HepG2 (cell line): ENCODE results near the gene KSR1. TPM values are rescaled to one million over a fixed set of nuclear protein-coding genes. Genes with fewer than 3 reads are reported as not detected.

Experiments
- CBFB ChIP-seq: sonication (generic); formaldehyde crosslinking; IDR thresholded peaks from 2 replicates; pipeline ENCODE4 v1.4.0; 2020; ENCODE audit warnings: missing genetic modification reagents
- DMAP1 ChIP-seq: IDR thresholded peaks from 2 replicates; pipeline ENCODE4 v1.6.1; 2016
- ETV6 ChIP-seq: sonication (generic); formaldehyde crosslinking; conservative IDR thresholded peaks from 2 replicates; pipeline ENCODE4 v1.4.0; 2020; ENCODE audit warnings: missing genetic modification reagents
- IKZF5 ChIP-seq: IDR thresholded peaks from 2 replicates; pipeline ENCODE4 v1.6.1; 2018; ENCODE audit warnings: missing genetic modification reagents, mild to moderate bottlenecking, missing compliant biosample characterization
- KIAA2018 ChIP-seq: sonication (generic); formaldehyde crosslinking; IDR thresholded peaks from 2 replicates; pipeline ENCODE4 v1.5.0; 2020; ENCODE audit warnings: mild to moderate bottlenecking, missing genetic modification reagents, borderline replicate concordance
- NBN ChIP-seq: fragments of 450-650 bp; conservative IDR thresholded peaks from 2 replicates; pipeline ENCODE4 v1.6.1; 2017
- NFYC ChIP-seq: IDR thresholded peaks from 2 replicates; pipeline ENCODE4 v1.6.1; 2016; ENCODE audit warnings: missing genetic modification reagents, missing compliant biosample characterization
- RCOR2 ChIP-seq: IDR thresholded peaks from 2 replicates; pipeline ENCODE4 v1.6.1; 2016; ENCODE audit warnings: missing biosample characterization, missing genetic modification reagents
- TFE3 ChIP-seq: IDR thresholded peaks from 2 replicates; pipeline ENCODE4 v1.6.1; 2016
- ZNF512 ChIP-seq: sonication (generic); formaldehyde crosslinking; IDR thresholded peaks from 2 replicates; pipeline ENCODE4 v1.4.0; 2020; ENCODE audit warnings: mild to moderate bottlenecking, missing genetic modification reagents
- ZNF572 ChIP-seq: sonication (generic); formaldehyde crosslinking; IDR thresholded peaks from 2 replicates; pipeline ENCODE4 v1.5.1; 2020; ENCODE audit warnings: mild to moderate bottlenecking, missing genetic modification reagents
- ZNF605 ChIP-seq: sonication (generic); formaldehyde crosslinking; IDR thresholded peaks from 2 replicates; pipeline ENCODE4 v1.8.0; 2022; ENCODE audit warnings: mild to moderate bottlenecking, missing genetic modification reagents
- ZNF607 ChIP-seq: sonication (generic); formaldehyde crosslinking; IDR thresholded peaks from 2 replicates; pipeline ENCODE4 v1.5.1; 2020; ENCODE audit warnings: missing genetic modification reagents, mild to moderate bottlenecking, borderline replicate concordance
- ZNF790 ChIP-seq: sonication (generic); formaldehyde crosslinking; IDR thresholded peaks from 2 replicates; pipeline ENCODE4 v1.8.0; 2022; ENCODE audit warnings: missing genetic modification reagents, mild to moderate bottlenecking, borderline replicate concordance
- polyA plus RNA-seq, 8 experiments: library from polyadenylated mRNA; depleted of rRNA in 3 of 8; stranded (reverse) in 7 of 8; unstranded in 1 of 8; fragments of >200 nt; fragmentation: Illumina TruSeq in 4 of 8; extraction: Trizol in 4 of 8; gene quantifications; 2 replicates each; pipeline versions ENCODE4 v1.2.1 to v1.2.3, GENCODE V29; 2011 to 2016; ENCODE audit warnings: low read depth in 4 of 8, missing spikeins in 1 of 8, mixed read lengths in 1 of 8; ENCODE audit not compliant: insufficient read depth in 1 of 8
- total RNA-seq, 5 experiments: library from RNA; depleted of rRNA; stranded (reverse); fragments of >200 nt; fragmentation: Illumina TruSeq; extraction: Trizol; gene quantifications; 2 replicates each; pipeline ENCODE4 v1.2.3, GENCODE V29; 2016; ENCODE audit warnings: low read depth in 1 of 5
- TF ChIP-seq, protein P1 (sequence below), 2 experiments: fragments of 450-650 bp in 1 of 2; sonication (generic) in 1 of 2; formaldehyde crosslinking; IDR thresholded peaks; 2 replicates each; pipeline versions ENCODE4 v1.5.0 to v1.8.0; 2020 to 2022; ENCODE audit warnings: mild to moderate bottlenecking in 1 of 2, missing genetic modification reagents in 1 of 2

KSR1 gene
- total and polyA plus RNA-seq, 2 of the 13 experiments (the other 11 are each of a cell fraction or from before 2014, with no cell fraction given), result 10.1 to 16.6 TPM

GRCh38 chr17:27494192-27495091, 38.2 kb downstream of the KSR1 start (continued):
- TF ChIP-seq KIAA2018 (CRISPR knock-in tag), result no peak
- no peak for TF ChIP-seq ZNF572 (CRISPR knock-in tag)
- 0 out of 2 replicates have a peak, but pooled peaks have one; percentile 47 for TF ChIP-seq DMAP1 (CRISPR knock-in tag)
- no peak for TF ChIP-seq ZNF790 (CRISPR knock-in tag)
- no peak for TF ChIP-seq ZNF512 (CRISPR knock-in tag)
- TF ChIP-seq ZNF607 (CRISPR knock-in tag), result no peak
- no peak for TF ChIP-seq TFE3 (CRISPR knock-in tag)
- no peak for TF ChIP-seq NFYC
- TF ChIP-seq NBN, result no peak
- peak; percentile 28; the same call in 1 of the 2 replicates for TF ChIP-seq IKZF5 (CRISPR knock-in tag)
- TF ChIP-seq, protein P1, sequence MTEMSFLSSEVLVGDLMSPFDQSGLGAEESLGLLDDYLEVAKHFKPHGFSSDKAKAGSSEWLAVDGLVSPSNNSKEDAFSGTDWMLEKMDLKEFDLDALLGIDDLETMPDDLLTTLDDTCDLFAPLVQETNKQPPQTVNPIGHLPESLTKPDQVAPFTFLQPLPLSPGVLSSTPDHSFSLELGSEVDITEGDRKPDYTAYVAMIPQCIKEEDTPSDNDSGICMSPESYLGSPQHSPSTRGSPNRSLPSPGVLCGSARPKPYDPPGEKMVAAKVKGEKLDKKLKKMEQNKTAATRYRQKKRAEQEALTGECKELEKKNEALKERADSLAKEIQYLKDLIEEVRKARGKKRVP (CRISPR knock-in tag; IDR thresholded peaks at IDR 0.05), result no peak
- 0 out of 2 replicates have a peak, but pooled peaks have one; percentile 23 for TF ChIP-seq CBFB
- 0 out of 2 replicates have a peak, but pooled peaks have one; percentile 34 for TF ChIP-seq RCOR2 (CRISPR knock-in tag)
- peak; percentile 12; the same call in 1 of the 2 replicates for TF ChIP-seq ZNF605 (CRISPR knock-in tag)
- no peak for TF ChIP-seq ETV6 (CRISPR knock-in tag)
